Stomach (tissue), 4 donors: Measurements from ENCODE around the gene OTOS.

Source experiments
- CTCF ChIP-seq, 7 experiments: fragments of 450-650 bp in 4 of 7; fragments of 200-600 bp in 3 of 7; sonication (generic) in 3 of 7; IDR thresholded peaks; one replicate each; pipeline ENCODE4 v1.5.1; 2016 to 2019; ENCODE audit warnings: antibody characterized with exemption in 7 of 7, control low read depth in 2 of 7, mild to moderate bottlenecking in 1 of 7
- EP300 ChIP-seq: sonication (generic); formaldehyde crosslinking; IDR thresholded peaks from one replicate; pipeline ENCODE4 v1.6.1; 2017; ENCODE audit warnings: antibody characterized with exemption
- POLR2A ChIP-seq, 4 donors: fragments of 450-650 bp; IDR thresholded peaks; one replicate each; pipeline ENCODE4 v1.6.1; 2016; ENCODE audit warnings: antibody characterized with exemption in 4 of 4, control low read depth in 2 of 4, mild to moderate bottlenecking in 1 of 4, moderate library complexity in 1 of 4
- POLR2AphosphoS5 ChIP-seq, 3 donors: sonication (generic); formaldehyde crosslinking; IDR thresholded peaks; one replicate each; pipeline ENCODE4 v1.6.1; 2016; ENCODE audit warnings: antibody characterized with exemption in 3 of 3

- TF ChIP-seq POLR2AphosphoS5 (IDR thresholded peaks at IDR 0.05) (no peak), CTCF (IDR thresholded peaks at IDR 0.05) (no peak), POLR2A (IDR thresholded peaks at IDR 0.05) (no peak), EP300 (no peak)
These were observed 7.6 kb upstream of the OTOS start for GRCh38 chr2:240147911-240148587.
